Hepatocyte (in vitro differentiated cells): Measurements from ENCODE around the gene PHLDA1.

Source experiments
- CTCF ChIP-seq: fragments of 200-600 bp; sonication (generic); IDR thresholded peaks from 2 replicates; pipeline ENCODE4 v1.5.1; 2016; ENCODE audit warnings: antibody characterized with exemption, mild to moderate bottlenecking; ENCODE audit not compliant: poor library complexity
- EZH2phosphoT487 ChIP-seq: fragments of 200-600 bp; sonication (generic); IDR thresholded peaks from one replicate; pipeline ENCODE4 v1.6.1; 2018; ENCODE audit warnings: antibody characterized with exemption, mild to moderate bottlenecking, low read depth, moderate library complexity; ENCODE audit not compliant: unreplicated experiment, severe bottlenecking

- TF ChIP-seq CTCF (no peak), EZH2phosphoT487 (no peak)
These were observed 34.3 kb upstream of the PHLDA1 start for GRCh38 chr12:76065917-76066316.
